ENCODE data around the gene NINJ1. TPM values are rescaled to one million over a fixed set of nuclear protein-coding genes. Genes with fewer than 3 reads are reported as not detected.

NINJ1 gene
- polyA plus RNA-seq, 1 experiment, result 53.9 TPM

GRCh38 chr9:93178851-93179786 lies 45.1 kb upstream of the NINJ1 start:
- DNase-seq (ENCODE audit: low read depth), result no peak
- ChIA-PET CTCF (no interaction called here), POLR2A (no interaction called here)
- H3K36me3 ChIP-seq (ENCODE audit: control insufficient read depth, insufficient read depth, low read length), result no peaks in the 10 kb centered on the region
- TF ChIP-seq CTCF (IDR thresholded peaks at IDR 0.05; ENCODE audit: insufficient read depth, low read depth, low read length), result no peak
- no peak overlapping the region for H3K4me3 ChIP-seq (ENCODE audit: low read depth, low read length)
- peaks cover 23% of the 10 kb centered on the region for H3K27me3 ChIP-seq (ENCODE audit: control insufficient read depth, insufficient read depth, low read length)

- no peak for TF ChIP-seq CTCF (IDR thresholded peaks at IDR 0.05; ENCODE audit: insufficient read depth, low read depth, low read length)
- no peak for DNase-seq (ENCODE audit: low read depth)
- H3K27me3 ChIP-seq (ENCODE audit: control insufficient read depth, insufficient read depth, low read length), result peaks cover 13% of the 10 kb centered on the region
- POLR2A ChIA-PET, result no interaction called here
- no peak overlapping the region for H3K4me3 ChIP-seq (ENCODE audit: low read depth, low read length)
- no peaks in the 10 kb centered on the region for H3K36me3 ChIP-seq (ENCODE audit: control insufficient read depth, insufficient read depth, low read length)
- CTCF ChIA-PET, result no interaction called here
Observed at GRCh38 chr9:93177676-93178075, 43.6 kb upstream of the NINJ1 start.

- H3K27me3 ChIP-seq (ENCODE audit: control insufficient read depth, insufficient read depth, low read length), result peaks cover 10% of the 10 kb centered on the region
- CTCF ChIA-PET, result interaction anchor here (1.0 to 1.3 kb wide), 2 partner anchors 14 to 21 kb away, joined by 3 to 4 read pairs; no protein-coding TSS in a partner anchor
- H3K4me3 ChIP-seq (ENCODE audit: low read depth, low read length), result no peak overlapping the region
- POLR2A ChIA-PET, result no interaction called here
- no peak for DNase-seq (ENCODE audit: low read depth)
- H3K36me3 ChIP-seq (ENCODE audit: control insufficient read depth, insufficient read depth, low read length), result no peaks in the 10 kb centered on the region
- TF ChIP-seq CTCF (IDR thresholded peaks at IDR 0.05; ENCODE audit: insufficient read depth, low read depth, low read length), result no peak
Observed at GRCh38 chr9:93174976-93175375, 40.9 kb upstream of the NINJ1 start.

- TF ChIP-seq CTCF (IDR thresholded peaks at IDR 0.05; ENCODE audit: insufficient read depth, low read depth, low read length), result no peak
- CTCF ChIA-PET, result no interaction called here
- Histone ChIP-seq H3K27me3 (ENCODE audit: control insufficient read depth, insufficient read depth, low read length) (peaks cover 8% of the 10 kb centered on the region), H3K4me3 (ENCODE audit: low read depth, low read length) (no peak overlapping the region), H3K36me3 (ENCODE audit: control insufficient read depth, insufficient read depth, low read length) (no peaks in the 10 kb centered on the region)
- DNase-seq (ENCODE audit: low read depth), result no peak
- POLR2A ChIA-PET, result no interaction called here
Observed at GRCh38 chr9:93173365-93174051, 39.5 kb upstream of the NINJ1 start.

GRCh38 chr9:93172666-93173364 lies 38.8 kb upstream of the NINJ1 start:
- ChIA-PET POLR2A (no interaction called here), CTCF (no interaction called here)
- Histone ChIP-seq H3K4me3 (ENCODE audit: low read depth, low read length) (no peak overlapping the region), H3K36me3 (ENCODE audit: control insufficient read depth, insufficient read depth, low read length) (no peaks in the 10 kb centered on the region), H3K27me3 (ENCODE audit: control insufficient read depth, insufficient read depth, low read length) (peaks cover 5% of the 10 kb centered on the region)
- no peak for TF ChIP-seq CTCF (IDR thresholded peaks at IDR 0.05; ENCODE audit: insufficient read depth, low read depth, low read length)
- no peak for DNase-seq (ENCODE audit: low read depth)
